HEK293T (cell line): ENCODE data around the gene WWC2.

Experiments used
- ARNT ChIP-seq: fragments of 450-650 bp; IDR thresholded peaks from 2 replicates; pipeline ENCODE4 v1.6.1; 2017; ENCODE audit warnings: mild to moderate bottlenecking
- BHLHE40 ChIP-seq: fragments of 450-650 bp; IDR thresholded peaks from 2 replicates; pipeline ENCODE4 v1.6.1; 2016; ENCODE audit warnings: mild to moderate bottlenecking, moderate library complexity, borderline replicate concordance
- CTBP1 ChIP-seq: fragments of 450-650 bp; IDR thresholded peaks from 2 replicates; pipeline ENCODE4 v1.6.1; 2016; ENCODE audit warnings: borderline replicate concordance
- FOXA1 ChIP-seq: fragments of 450-650 bp; IDR thresholded peaks from 2 replicates; pipeline ENCODE4 v1.6.1; 2016; ENCODE audit warnings: mild to moderate bottlenecking
- FOXK2 ChIP-seq: fragments of 450-650 bp; IDR thresholded peaks from 2 replicates; pipeline ENCODE4 v1.6.1; 2016; ENCODE audit warnings: mild to moderate bottlenecking
- FOXM1 ChIP-seq: fragments of 450-650 bp; IDR thresholded peaks from 2 replicates; pipeline ENCODE4 v1.6.1; 2017; ENCODE audit warnings: mild to moderate bottlenecking, borderline replicate concordance
- HDGF ChIP-seq: fragments of 450-650 bp; IDR thresholded peaks from 2 replicates; pipeline ENCODE4 v1.6.1; 2017; ENCODE audit warnings: antibody characterized with exemption, borderline replicate concordance
- SUZ12 ChIP-seq: fragments of 450-650 bp; IDR thresholded peaks from 2 replicates; pipeline ENCODE4 v1.6.1; 2016; ENCODE audit warnings: mild to moderate bottlenecking
- ZNF384 ChIP-seq: fragments of 450-650 bp; IDR thresholded peaks from 2 replicates; pipeline ENCODE4 v1.6.1; 2016

- TF ChIP-seq SUZ12 (no peak), FOXK2 (no peak), HDGF (no peak), CTBP1 (no peak), FOXA1 (no peak), FOXM1 (no peak), BHLHE40 (no peak), ARNT (no peak), ZNF384 (no peak)
Measured at GRCh38 chr4:183214912-183215488, 115.9 kb downstream of the WWC2 start.
